SK-N-SH treated with all-trans-retinoic acid at 6 μM for 48 hours (cell line): ENCODE data around the gene PTPRF.

Experiments
- ATAC-seq: fragments of 200-7000 bp; cut with Tn5 transposase; 3 replicates; pipeline ENCODE4 v1.9.1; 2020; ENCODE audit warnings: mild to moderate bottlenecking, moderate library complexity
- ARNTL ChIP-seq: fragments of 450-650 bp; formaldehyde crosslinking; IDR thresholded peaks from 2 replicates; pipeline ENCODE4 v1.5.0; 2020; ENCODE audit warnings: low read depth, mild to moderate bottlenecking, moderate library complexity, borderline replicate concordance
- CREB5 ChIP-seq: fragments of 250-450 bp; sonication (Bioruptor Pico); IDR thresholded peaks from 2 replicates; pipeline ENCODE4 v1.5.1; 2020; ENCODE audit warnings: low read depth, mild to moderate bottlenecking, moderate library complexity
- CSDC2 ChIP-seq: fragments of 250-450 bp; sonication (Bioruptor Pico); IDR thresholded peaks from 2 replicates; pipeline ENCODE4 v1.5.0; 2020; ENCODE audit warnings: mild to moderate bottlenecking, moderate library complexity
- CSRNP3 ChIP-seq: fragments of 250-450 bp; sonication (Bioruptor Pico); IDR thresholded peaks from 2 replicates; pipeline ENCODE4 v1.5.1; 2021; ENCODE audit warnings: mild to moderate bottlenecking, moderate library complexity
- ESRRG ChIP-seq: fragments of 250-450 bp; sonication (Bioruptor Pico); IDR thresholded peaks from 2 replicates; pipeline ENCODE4 v1.6.1; 2021; ENCODE audit warnings: mild to moderate bottlenecking
- GLIS3 ChIP-seq: fragments of 250-450 bp; sonication (Bioruptor Pico); IDR thresholded peaks from 2 replicates; pipeline ENCODE4 v1.5.0; 2020; ENCODE audit warnings: mild to moderate bottlenecking, moderate library complexity
- ISL1 ChIP-seq: fragments of 250-450 bp; sonication (Bioruptor Pico); IDR thresholded peaks from 2 replicates; pipeline ENCODE4 v2.1.2; 2022; ENCODE audit warnings: mild to moderate bottlenecking, moderate library complexity
- OSR1 ChIP-seq: fragments of 250-450 bp; sonication (Bioruptor Pico); IDR thresholded peaks from 2 replicates; pipeline ENCODE4 v1.8.0; 2022; ENCODE audit warnings: moderate library complexity, mild to moderate bottlenecking, inconsistent platforms
- PATZ1 ChIP-seq: fragments of 250-450 bp; sonication (Bioruptor Pico); IDR thresholded peaks from 2 replicates; pipeline ENCODE4 v1.8.0; 2020; ENCODE audit warnings: mild to moderate bottlenecking, moderate library complexity, borderline replicate concordance
- PPARA ChIP-seq: fragments of 250-450 bp; sonication (Bioruptor Pico); IDR thresholded peaks from 2 replicates; pipeline ENCODE4 v1.5.0; 2020; ENCODE audit warnings: mild to moderate bottlenecking, borderline replicate concordance
- RARB ChIP-seq: fragments of 250-450 bp; sonication (Bioruptor Pico); IDR thresholded peaks from 2 replicates; pipeline ENCODE4 v1.8.0; 2021; ENCODE audit warnings: mild to moderate bottlenecking, moderate library complexity
- SNAI2 ChIP-seq: fragments of 250-450 bp; sonication (Bioruptor Pico); IDR thresholded peaks from 2 replicates; pipeline ENCODE4 v1.5.0; 2020; ENCODE audit warnings: mild to moderate bottlenecking, moderate library complexity
- TCF4 ChIP-seq: fragments of 250-450 bp; sonication (Bioruptor Pico); IDR thresholded peaks from 2 replicates; pipeline ENCODE4 v1.8.0; 2021; ENCODE audit warnings: mild to moderate bottlenecking, moderate library complexity, borderline replicate concordance
- TOX ChIP-seq: fragments of 250-450 bp; sonication (Bioruptor Pico); IDR thresholded peaks from 2 replicates; pipeline ENCODE4 v1.8.0; 2021; ENCODE audit warnings: mild to moderate bottlenecking, moderate library complexity, borderline replicate concordance
- TSHZ2 ChIP-seq: fragments of 250-450 bp; sonication (Bioruptor Pico); IDR thresholded peaks from 2 replicates; pipeline ENCODE4 v1.5.0; 2020; ENCODE audit warnings: mild to moderate bottlenecking, moderate library complexity
- ZC3H10 ChIP-seq: fragments of 250-450 bp; sonication (Bioruptor Pico); IDR thresholded peaks from 2 replicates; pipeline ENCODE4 v1.5.1; 2021; ENCODE audit warnings: mild to moderate bottlenecking, moderate library complexity
- ZFP3 ChIP-seq: fragments of 250-450 bp; sonication (Bioruptor Pico); IDR thresholded peaks from 2 replicates; pipeline ENCODE4 v1.5.0; 2020; ENCODE audit warnings: mild to moderate bottlenecking, moderate library complexity
- ZFP30 ChIP-seq: fragments of 450-650 bp; formaldehyde crosslinking; IDR thresholded peaks from 2 replicates; pipeline ENCODE4 v1.5.0; 2022; ENCODE audit warnings: mild to moderate bottlenecking, moderate library complexity
- ZNF565 ChIP-seq: fragments of 450-650 bp; formaldehyde crosslinking; conservative IDR thresholded peaks from 2 replicates; pipeline ENCODE4 v1.5.0; 2020; ENCODE audit warnings: low read depth, mild to moderate bottlenecking, moderate library complexity
- ZNF70 ChIP-seq: fragments of 450-650 bp; formaldehyde crosslinking; IDR thresholded peaks from 2 replicates; pipeline ENCODE4 v1.5.0; 2020; ENCODE audit warnings: mild to moderate bottlenecking, moderate library complexity
- ZNF8 ChIP-seq: fragments of 450-650 bp; formaldehyde crosslinking; IDR thresholded peaks from 2 replicates; pipeline ENCODE4 v1.5.0; 2020; ENCODE audit warnings: mild to moderate bottlenecking, moderate library complexity

PTPRF gene

GRCh38 chr1:43488165-43488564 lies 42.5 kb upstream of the PTPRF start:
- no peak for TF ChIP-seq CSDC2 (CRISPR knock-in tag)
- no peak for TF ChIP-seq SNAI2 (CRISPR knock-in tag)
- no peak for TF ChIP-seq ZNF70
- TF ChIP-seq RARB: no peak
- no peak for TF ChIP-seq ZNF565 (CRISPR knock-in tag)
- TF ChIP-seq ZNF8 (CRISPR knock-in tag): no peak
- no peak for TF ChIP-seq TSHZ2
- TF ChIP-seq ZC3H10 (CRISPR knock-in tag): no peak
- no peak for TF ChIP-seq TCF4 (CRISPR knock-in tag)
- no peak for TF ChIP-seq OSR1 (CRISPR knock-in tag)
- no peak for TF ChIP-seq TOX
- TF ChIP-seq PATZ1 (CRISPR knock-in tag): no peak
- no peak for TF ChIP-seq CREB5 (CRISPR knock-in tag)
- TF ChIP-seq ESRRG (CRISPR knock-in tag): no peak
- TF ChIP-seq CSRNP3: no peak
- TF ChIP-seq ARNTL (CRISPR knock-in tag): no peak
- TF ChIP-seq PPARA: no peak
- no peak for TF ChIP-seq ZFP3 (CRISPR knock-in tag)
- ATAC-seq: no peak

GRCh38 chr1:43491061-43491460 lies 39.6 kb upstream of the PTPRF start:
- TF ChIP-seq PATZ1 (CRISPR knock-in tag): no peak
- no peak for TF ChIP-seq OSR1 (CRISPR knock-in tag)
- no peak for TF ChIP-seq GLIS3 (CRISPR knock-in tag)
- no peak for TF ChIP-seq ZFP3 (CRISPR knock-in tag)
- no peak for TF ChIP-seq ESRRG (CRISPR knock-in tag)
- no peak for TF ChIP-seq ISL1 (CRISPR knock-in tag)
- TF ChIP-seq TSHZ2: no peak
- TF ChIP-seq TOX: no peak
- TF ChIP-seq ZFP30 (CRISPR knock-in tag): no peak
- TF ChIP-seq TCF4 (CRISPR knock-in tag): no peak
- ATAC-seq: no peak
